ENCODE results near the gene KRT39.
A peak's percentile ranks its signal among the peaks of the same experiment; 100 is the strongest.
"Not testable (repeated sequence)": the region's sequence is repeated elsewhere in the genome, so short reads cannot be mapped to it uniquely, and the experiment has no call there.

The KRT39 gene

GRCh38 chr17:41009301-41009760 lies 42.6 kb upstream of the KRT39 start:
- TF ChIP-seq ZFX (IDR thresholded peaks at IDR 0.05; ENCODE audit: borderline replicate concordance) (no peak), CTCF (IDR thresholded peaks at IDR 0.05) (no peak)
- peak overlapping the region; percentile 55 for H3K27ac ChIP-seq

GRCh38 chr17:41008811-41009210 lies 42.1 kb upstream of the KRT39 start, which contains the start of gene KRTAP3-1:
TSS of gene KRTAP3-1 (minus strand) at chr17:41009128. CDS start at chr17:41009074, 54 bp downstream.
- TF ChIP-seq ZFX (IDR thresholded peaks at IDR 0.05; ENCODE audit: borderline replicate concordance) (no peak), CTCF (IDR thresholded peaks at IDR 0.05) (no peak)
- H3K27ac ChIP-seq, result peak within 1 kb of the TSS; percentile 55

GRCh38 chr17:41004397-41004796 lies 37.6 kb upstream of the KRT39 start:
- no peak overlapping the region for H3K27ac ChIP-seq
- TF ChIP-seq ZFX (IDR thresholded peaks at IDR 0.05; ENCODE audit: borderline replicate concordance) (no peak), CTCF (IDR thresholded peaks at IDR 0.05) (no peak)

- no peak overlapping the region for H3K27ac ChIP-seq
- TF ChIP-seq ZFX (IDR thresholded peaks at IDR 0.05; ENCODE audit: borderline replicate concordance), result no peak
Observed at GRCh38 chr17:41003926-41004325, 37.2 kb upstream of the KRT39 start.

GRCh38 chr17:41002814-41003213 lies 36.1 kb upstream of the KRT39 start:
- no peak overlapping the region for H3K27ac ChIP-seq

GRCh38 chr17:41001795-41002194 lies 35.0 kb upstream of the KRT39 start:
- H3K27ac ChIP-seq, result no peak overlapping the region
- TF ChIP-seq ZFX (IDR thresholded peaks at IDR 0.05; ENCODE audit: borderline replicate concordance) (no peak), CTCF (IDR thresholded peaks at IDR 0.05) (no peak)

More at GRCh38 chr17:41002814-41003213, 36.1 kb upstream of the KRT39 start:
- TF ChIP-seq ZFX (IDR thresholded peaks at IDR 0.05; ENCODE audit: borderline replicate concordance) (no peak), CTCF (IDR thresholded peaks at IDR 0.05) (no peak)

GRCh38 chr17:40999563-40999962 lies 32.8 kb upstream of the KRT39 start, which contains the start of gene KRTAP3-2:
TSS of gene KRTAP3-2 (minus strand) at chr17:40999906. CDS start at chr17:40999853, 53 bp downstream.
- not testable (repeated sequence) for H3K27ac ChIP-seq

- no peak for TF ChIP-seq CTCF (IDR thresholded peaks at IDR 0.05)
- no peak for TF ChIP-seq ZFX (IDR thresholded peaks at IDR 0.05; ENCODE audit: borderline replicate concordance)
- no peak overlapping the region for H3K27ac ChIP-seq
Observed at GRCh38 chr17:40997361-40997760, 30.6 kb upstream of the KRT39 start.

Data from 22Rv1 (cell line).